ENCODE measurements around the gene ADARB1. TPM values are rescaled to one million over a fixed set of nuclear protein-coding genes. Genes with fewer than 3 reads are reported as not detected.

ADARB1 gene
- total and polyA plus RNA-seq, 8 donors: 3.2 to 33.9 (median 9.4) TPM

DNA sequence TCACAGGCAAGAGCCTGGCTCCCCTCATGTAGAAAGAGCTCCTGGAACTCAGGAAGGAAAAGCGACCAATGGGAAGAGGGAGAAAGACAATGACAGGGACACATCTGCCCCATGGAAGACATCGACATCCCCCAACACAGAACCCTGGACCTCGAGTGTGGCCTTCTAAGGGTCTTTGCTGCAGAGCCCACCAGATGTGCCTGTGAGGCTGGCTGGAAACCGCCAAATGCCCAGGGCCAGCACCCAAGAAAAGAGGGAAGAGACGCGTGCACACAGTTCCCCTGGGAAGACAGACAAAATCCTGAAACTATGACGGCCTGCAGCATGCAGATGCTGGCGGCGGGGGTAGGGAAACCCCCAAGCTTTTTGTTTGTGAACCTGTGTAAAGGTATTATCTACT is 36.4 kb upstream of the ADARB1 start:
- Histone ChIP-seq H3K4me1 (peaks cover 18 to 43% (median 30%) of the 10 kb centered on the region in 4 donors), H3K9me3 (peaks cover 5 to 12% (median 8%) of the 10 kb centered on the region in 4 donors), H3K36me3 (no peaks in the 10 kb centered on the region), H3K4me3 (no peak overlapping the region), H3K27me3 (peaks cover 0 to 14% (median 8%) of the 10 kb centered on the region in 3 donors), H3K27ac (no peak overlapping the region)
- TF ChIP-seq POLR2AphosphoS5 (IDR thresholded peaks at IDR 0.05) (no peak), POLR2A (IDR thresholded peaks at IDR 0.05) (no peak), EP300 (IDR thresholded peaks at IDR 0.05) (no peak)
- TF ChIP-seq, protein P1, sequence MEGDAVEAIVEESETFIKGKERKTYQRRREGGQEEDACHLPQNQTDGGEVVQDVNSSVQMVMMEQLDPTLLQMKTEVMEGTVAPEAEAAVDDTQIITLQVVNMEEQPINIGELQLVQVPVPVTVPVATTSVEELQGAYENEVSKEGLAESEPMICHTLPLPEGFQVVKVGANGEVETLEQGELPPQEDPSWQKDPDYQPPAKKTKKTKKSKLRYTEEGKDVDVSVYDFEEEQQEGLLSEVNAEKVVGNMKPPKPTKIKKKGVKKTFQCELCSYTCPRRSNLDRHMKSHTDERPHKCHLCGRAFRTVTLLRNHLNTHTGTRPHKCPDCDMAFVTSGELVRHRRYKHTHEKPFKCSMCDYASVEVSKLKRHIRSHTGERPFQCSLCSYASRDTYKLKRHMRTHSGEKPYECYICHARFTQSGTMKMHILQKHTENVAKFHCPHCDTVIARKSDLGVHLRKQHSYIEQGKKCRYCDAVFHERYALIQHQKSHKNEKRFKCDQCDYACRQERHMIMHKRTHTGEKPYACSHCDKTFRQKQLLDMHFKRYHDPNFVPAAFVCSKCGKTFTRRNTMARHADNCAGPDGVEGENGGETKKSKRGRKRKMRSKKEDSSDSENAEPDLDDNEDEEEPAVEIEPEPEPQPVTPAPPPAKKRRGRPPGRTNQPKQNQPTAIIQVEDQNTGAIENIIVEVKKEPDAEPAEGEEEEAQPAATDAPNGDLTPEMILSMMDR (IDR thresholded peaks at IDR 0.05): no peak
- intact Hi-C loops (cut with DNase I; ENCODE audit: low total_unique reads): no loop called here
- DNase-seq: no peak
- WGBS, 5 donors: 77 to 87% (median 81%) methylated on average over 9 of the region's 9 CpGs

DNA sequence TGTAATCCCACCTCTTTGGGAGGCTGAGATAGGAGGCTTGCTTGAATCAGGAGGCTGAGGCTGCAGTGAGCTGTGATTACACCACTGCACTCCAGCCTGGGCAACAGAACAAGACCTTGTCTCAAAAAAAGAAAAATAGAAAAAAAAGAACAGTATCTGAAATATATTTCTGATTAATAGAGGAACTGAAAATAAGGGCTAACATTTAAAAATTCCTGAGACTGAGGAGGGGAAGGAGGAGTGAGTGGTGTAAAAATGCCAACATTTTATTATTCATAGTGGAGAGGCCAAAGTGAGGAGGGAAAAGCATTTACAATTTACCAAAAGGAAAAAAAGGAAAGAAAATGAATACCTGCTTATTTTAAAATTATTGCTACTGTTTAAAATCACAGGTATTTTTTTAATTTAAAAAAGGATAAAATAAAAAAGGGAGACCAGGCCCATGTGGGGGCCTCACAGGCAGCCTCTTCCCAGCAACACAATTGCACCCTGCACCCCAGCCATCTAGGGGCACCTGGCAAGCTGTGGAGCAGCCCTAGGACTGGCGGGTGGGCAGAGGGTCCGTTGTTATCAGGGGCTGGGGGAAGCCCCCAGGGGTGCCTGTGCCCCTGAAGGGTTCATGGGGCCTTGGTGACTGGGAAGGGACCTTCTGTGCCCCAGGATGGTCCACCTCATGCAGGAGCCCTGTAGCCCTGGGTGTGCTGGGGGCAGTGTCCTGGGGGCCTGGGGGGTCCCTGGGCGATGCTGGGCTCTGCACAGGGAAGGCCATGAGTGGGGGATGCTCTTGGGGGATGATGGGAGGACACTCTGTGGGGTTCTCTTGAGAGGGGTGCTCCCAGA is 34.8 kb upstream of the ADARB1 start:
- intact Hi-C loops (cut with DNase I; ENCODE audit: low total_unique reads): no loop called here

DNA sequence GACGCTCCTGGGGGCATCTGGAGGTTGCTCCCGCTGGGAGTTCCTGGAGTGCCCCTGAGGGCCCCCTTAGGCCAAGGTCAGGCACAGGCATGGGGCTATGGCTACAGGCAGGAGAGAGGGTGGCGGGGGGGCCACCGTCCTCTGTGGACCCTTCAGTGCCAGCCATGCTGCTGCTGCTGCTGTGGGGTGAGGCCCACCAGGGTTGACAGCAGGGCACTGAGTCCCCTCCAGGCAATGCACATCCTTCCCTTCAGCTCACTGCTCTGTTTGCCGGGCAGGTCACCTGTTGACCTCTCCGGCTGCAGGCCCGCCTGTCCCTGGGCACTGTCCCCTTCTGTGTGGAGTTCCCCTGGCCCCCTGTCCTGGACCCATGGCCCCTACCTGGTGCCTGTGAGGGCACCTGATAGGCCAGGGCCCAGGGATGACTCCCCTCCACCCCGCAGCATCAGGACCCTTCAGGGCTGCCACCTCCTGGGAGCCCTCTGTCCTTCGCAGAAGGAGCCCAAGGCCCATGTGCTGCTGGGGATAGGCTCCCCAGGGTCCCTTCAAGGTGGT is 34.1 kb upstream of the ADARB1 start:
- H3K27me3 ChIP-seq: peaks cover 0 to 4% (median 0%) of the 10 kb centered on the region in 3 donors
- DNase-seq: no peak

More for the DNA sequence above, 34.8 kb upstream of the ADARB1 start:
- Histone ChIP-seq H3K27ac (peak overlapping the region in 2 of 5 donors; percentile 65 to 73), H3K4me3 (no peak overlapping the region), H3K36me3 (no peaks in the 10 kb centered on the region), H3K27me3 (peaks cover 0 to 4% (median 4%) of the 10 kb centered on the region in 3 donors), H3K9me3 (peaks cover 5 to 12% (median 8%) of the 10 kb centered on the region in 4 donors), H3K4me1 (peaks cover 10 to 27% (median 18%) of the 10 kb centered on the region in 4 donors)
- no peak for TF ChIP-seq POLR2A (IDR thresholded peaks at IDR 0.05)
- TF ChIP-seq, protein P1 (IDR thresholded peaks at IDR 0.05): no peak
- TF ChIP-seq EP300 (IDR thresholded peaks at IDR 0.05): no peak
- TF ChIP-seq POLR2AphosphoS5 (IDR thresholded peaks at IDR 0.05): no peak
- 63 to 90% (median 79%) methylated on average over 2 to 3 of the region's 3 CpGs for WGBS, 5 donors
- no peak for DNase-seq

DNA sequence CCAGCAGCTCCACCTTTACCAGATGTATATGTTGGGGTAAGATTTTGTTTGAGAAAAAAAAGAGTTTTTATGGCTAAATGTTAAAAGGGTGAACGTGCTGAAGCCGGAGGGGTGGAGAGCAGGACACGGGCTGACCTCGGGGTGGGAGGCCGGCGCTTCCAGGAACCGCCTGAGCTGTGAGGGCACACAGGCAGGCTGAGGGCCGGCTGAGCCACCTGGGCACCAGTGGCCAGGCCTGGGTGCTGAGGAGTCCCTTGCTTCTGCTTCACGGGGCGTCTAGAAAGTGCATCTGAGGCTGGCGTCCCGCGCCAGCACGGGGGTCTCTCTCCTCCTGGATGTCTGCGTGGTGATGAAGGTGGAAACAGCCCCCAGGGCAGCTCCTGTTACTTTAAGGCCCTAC is 33.6 kb upstream of the ADARB1 start:
- Histone ChIP-seq H3K9me3 (peaks cover 5 to 17% (median 8%) of the 10 kb centered on the region in 4 donors), H3K4me1 (peaks cover 6 to 22% (median 15%) of the 10 kb centered on the region in 4 donors), H3K36me3 (no peaks in the 10 kb centered on the region), H3K4me3 (no peak overlapping the region), H3K27ac (peak overlapping the region in 4 of 5 donors; percentile 45 to 78 (median 69)), H3K27me3 (peaks cover 0 to 4% (median 0%) of the 10 kb centered on the region in 3 donors)
- no peak for DNase-seq
- WGBS, 5 donors: 86 to 89% (median 88%) methylated on average over 15 of the region's 15 CpGs
- no peak for TF ChIP-seq POLR2A (IDR thresholded peaks at IDR 0.05)
- no peak for TF ChIP-seq EP300 (IDR thresholded peaks at IDR 0.05)
- no peak for TF ChIP-seq POLR2AphosphoS5 (IDR thresholded peaks at IDR 0.05)
- TF ChIP-seq, protein P1 (IDR thresholded peaks at IDR 0.05): no peak
- intact Hi-C loops (cut with DNase I; ENCODE audit: low total_unique reads): no loop called here

More for the DNA sequence above, 34.1 kb upstream of the ADARB1 start:
- H3K4me1 ChIP-seq: peaks cover 6 to 22% (median 15%) of the 10 kb centered on the region in 4 donors
- no peaks in the 10 kb centered on the region for H3K36me3 ChIP-seq
- TF ChIP-seq EP300 (IDR thresholded peaks at IDR 0.05) (no peak), POLR2AphosphoS5 (IDR thresholded peaks at IDR 0.05) (no peak), POLR2A (IDR thresholded peaks at IDR 0.05) (no peak)
- TF ChIP-seq, protein P1 (IDR thresholded peaks at IDR 0.05): no peak
- intact Hi-C loops (cut with DNase I; ENCODE audit: low total_unique reads): no loop called here
- WGBS, 5 donors: 78 to 100% (median 86%) methylated on average over 4 to 9 of the region's 9 CpGs
- H3K27ac ChIP-seq: peak overlapping the region in 4 of 5 donors; percentile 45 to 78 (median 69)
- H3K9me3 ChIP-seq: peaks cover 5 to 12% (median 8%) of the 10 kb centered on the region in 4 donors
- H3K4me3 ChIP-seq: no peak overlapping the region

Data from stomach (tissue), 9 donors.